Measurements from ENCODE around the gene CLIP3. TPM values are rescaled to one million over a fixed set of nuclear protein-coding genes. Genes with fewer than 3 reads are reported as not detected.

The CLIP3 gene
- total and polyA plus RNA-seq, 2 donors (not counting 1 experiment from before 2014, with no cell fraction given), result 0.42 to 1.3 TPM

GRCh38 chr19:36059180-36059910 is 26.7 kb upstream of the CLIP3 start:
- H3K27ac Mint-ChIP-seq, result no peak overlapping the region
- Histone ChIP-seq H3K9me3 (ENCODE audit: control extremely low read depth in 1 of 3, control insufficient read depth in 2 of 3, insufficient read depth in 1 of 3, low read length in 2 of 3) (no peaks in the 10 kb centered on the region), H3K9ac (ENCODE audit: low read length) (no peak overlapping the region), H2AFZ (ENCODE audit: insufficient read depth, low read depth, low read length, poor library complexity, severe bottlenecking) (no peak overlapping the region), H3K4me3 (ENCODE audit: control extremely low read depth in 1 of 5, extremely low read depth in 1 of 5, insufficient read depth in 1 of 5, low read depth in 2 of 5, low read length in 4 of 5) (no peak overlapping the region), H3K4me1 (ENCODE audit: control insufficient read depth in 2 of 2, insufficient read depth in 2 of 2, low read length in 2 of 2) (peaks cover 5 to 9% of the 10 kb centered on the region in 2 donors), H3K79me2 (ENCODE audit: control insufficient read depth, insufficient read depth, low read length) (peaks cover 18% of the 10 kb centered on the region), H3K4me2 (replicated peaks; ENCODE audit: low read depth, low read length, poor library complexity, severe bottlenecking) (no peak overlapping the region), H3K27me3 (replicated peaks in 1 of 4; ENCODE audit: control extremely low read depth in 1 of 4, control insufficient read depth in 3 of 4, insufficient read depth in 4 of 4, low read length in 3 of 4) (no peaks in the 10 kb centered on the region), H3K36me3 (replicated peaks in 1 of 2; ENCODE audit: control extremely low read depth in 1 of 2, control insufficient read depth in 1 of 2, extremely low read depth in 1 of 2, insufficient read depth in 2 of 2, low read length in 1 of 2) (no peaks in the 10 kb centered on the region), H3K27ac (ENCODE audit: low read length in 2 of 2) (no peak overlapping the region), H4K20me1 (ENCODE audit: control insufficient read depth, insufficient read depth, low read length, poor library complexity, severe bottlenecking) (no peaks in the 10 kb centered on the region)
- TF ChIP-seq EZH2 (IDR thresholded peaks at IDR 0.05; ENCODE audit: borderline replicate concordance, insufficient read depth, low read depth, low read length, poor library complexity, severe bottlenecking), result no peak
- no peak for TF ChIP-seq CTCF (IDR thresholded peaks at IDR 0.05)
- no peak overlapping the region for H3K4me3 Mint-ChIP-seq
- H3K27me3 Mint-ChIP-seq, result no peaks in the 10 kb centered on the region
- WGBS (ENCODE audit: insufficient coverage), result no CpG with 5 or more reads among the region's 6 CpGs
- ChIA-PET POLR2A (no interaction called here), CTCF (interaction anchor here (0.9 kb wide), 1 partner anchor 69 kb away, joined by 5 read pairs; no protein-coding TSS in a partner anchor)
- DNase-seq (no peak), ATAC-seq (ENCODE audit: low read depth) (no peak)
- peaks cover 8% of the 10 kb centered on the region for H3K4me1 Mint-ChIP-seq
- intact Hi-C loops (cut with micrococcal nuclease), result loop anchor here (2.0 to 10.0 kb wide), 2 partner anchors 115 to 155 kb away; no protein-coding TSS in a partner anchor
- H3K9me3 Mint-ChIP-seq (ENCODE audit: insufficient read depth), result no peaks in the 10 kb centered on the region

GRCh38 chr19:36058481-36059179 is 26.0 kb upstream of the CLIP3 start:
- WGBS (ENCODE audit: insufficient coverage), result 96% methylated on average over 11 of the region's 12 CpGs
- Mint-ChIP-seq H3K4me3 (no peak overlapping the region), H3K9me3 (ENCODE audit: insufficient read depth) (no peaks in the 10 kb centered on the region), H3K27ac (no peak overlapping the region), H3K4me1 (peaks cover 13% of the 10 kb centered on the region), H3K27me3 (no peaks in the 10 kb centered on the region)
- Histone ChIP-seq H3K36me3 (replicated peaks in 1 of 2; ENCODE audit: control extremely low read depth in 1 of 2, control insufficient read depth in 1 of 2, extremely low read depth in 1 of 2, insufficient read depth in 2 of 2, low read length in 1 of 2) (no peaks in the 10 kb centered on the region), H3K27me3 (replicated peaks in 1 of 4; ENCODE audit: control extremely low read depth in 1 of 4, control insufficient read depth in 3 of 4, insufficient read depth in 4 of 4, low read length in 3 of 4) (no peaks in the 10 kb centered on the region), H4K20me1 (ENCODE audit: control insufficient read depth, insufficient read depth, low read length, poor library complexity, severe bottlenecking) (no peaks in the 10 kb centered on the region), H3K4me1 (ENCODE audit: control insufficient read depth in 2 of 2, insufficient read depth in 2 of 2, low read length in 2 of 2) (peaks cover 5 to 10% of the 10 kb centered on the region in 2 donors), H3K9ac (ENCODE audit: low read length) (no peak overlapping the region), H3K9me3 (ENCODE audit: control extremely low read depth in 1 of 3, control insufficient read depth in 2 of 3, insufficient read depth in 1 of 3, low read length in 2 of 3) (no peaks in the 10 kb centered on the region), H3K4me2 (replicated peaks; ENCODE audit: low read depth, low read length, poor library complexity, severe bottlenecking) (no peak overlapping the region), H3K4me3 (ENCODE audit: control extremely low read depth in 1 of 5, extremely low read depth in 1 of 5, insufficient read depth in 1 of 5, low read depth in 2 of 5, low read length in 4 of 5) (no peak overlapping the region), H2AFZ (ENCODE audit: insufficient read depth, low read depth, low read length, poor library complexity, severe bottlenecking) (no peak overlapping the region), H3K79me2 (ENCODE audit: control insufficient read depth, insufficient read depth, low read length) (peaks cover 18% of the 10 kb centered on the region), H3K27ac (ENCODE audit: low read length in 2 of 2) (no peak overlapping the region)
- ATAC-seq (ENCODE audit: low read depth) (no peak), DNase-seq (no peak)
- intact Hi-C loops (cut with micrococcal nuclease), result loop anchor here (2.0 to 10.0 kb wide), 2 partner anchors 116 to 154 kb away; no protein-coding TSS in a partner anchor
- ChIA-PET CTCF (interaction anchor here (0.9 kb wide), 1 partner anchor 69 kb away, joined by 5 read pairs; no protein-coding TSS in a partner anchor), POLR2A (no interaction called here)
- TF ChIP-seq EZH2 (IDR thresholded peaks at IDR 0.05; ENCODE audit: borderline replicate concordance, insufficient read depth, low read depth, low read length, poor library complexity, severe bottlenecking), result no peak
- no peak for TF ChIP-seq CTCF (IDR thresholded peaks at IDR 0.05)

Data from B cell (primary cell).